WTC11 (cell line): ENCODE results near the gene CLCN4. TPM values are rescaled to one million over a fixed set of nuclear protein-coding genes. Genes with fewer than 3 reads are reported as not detected.

ENCODE experiments used
- ATAC-seq: fragments of 200-7000 bp; cut with Tn5 transposase; 2 replicates; pipeline ENCODE4 v1.10.0; 2021; ENCODE audit warnings: mild to moderate bottlenecking, moderate library complexity
- CTCF ChIA-PET: fragments of 300-600 bp; sonication (Branson Sonifier 250); formaldehyde crosslinking; loops from one replicate; lab custom pipeline; 2021; ENCODE audit warnings: antibody characterized with exemption; lab: Charles Lee
- POLR2A ChIA-PET: fragments of 350-600 bp; sonication (Branson Sonifier 250); formaldehyde crosslinking; loops from one replicate; lab custom pipeline; 2021; ENCODE audit warnings: antibody characterized with exemption; lab: Charles Lee
- DNase-seq: peaks from one replicate; pipeline ENCODE4 v3.0.0; 2021; ENCODE audit warnings: low spot score
- H3K27ac Mint-ChIP-seq: 2 replicates; pipeline ENCODE4 v1.8.0; 2021; ENCODE audit warnings: mixed read lengths
- H3K27me3 Mint-ChIP-seq: 2 replicates; pipeline ENCODE4 v1.8.0; 2021; ENCODE audit warnings: low read depth, mild to moderate bottlenecking, moderate library complexity, mixed read lengths
- H3K36me3 Mint-ChIP-seq: 2 replicates; pipeline ENCODE4 v1.8.0; 2021; ENCODE audit warnings: mixed read lengths
- H3K4me1 Mint-ChIP-seq: 2 replicates; pipeline ENCODE4 v1.8.0; 2022; ENCODE audit warnings: mixed read lengths
- H3K4me3 Mint-ChIP-seq: 2 replicates; pipeline ENCODE4 v1.8.0; 2021; ENCODE audit warnings: mild to moderate bottlenecking, moderate library complexity, mixed read lengths
- H3K9me3 Mint-ChIP-seq: 2 replicates; pipeline ENCODE4 v1.8.0; 2021; ENCODE audit warnings: mixed read lengths
- AFF4 ChIP-seq: sonication (generic); formaldehyde crosslinking; IDR thresholded peaks from 2 replicates; pipeline ENCODE4 v1.8.1; 2023; ENCODE audit warnings: mild to moderate bottlenecking, missing genetic modification reagents, borderline replicate concordance
- CREM ChIP-seq: sonication (generic); formaldehyde crosslinking; IDR thresholded peaks from 2 replicates; pipeline ENCODE4 v1.8.1; 2022; ENCODE audit warnings: mild to moderate bottlenecking, missing genetic modification reagents, moderate library complexity
- E2F4 ChIP-seq: sonication (generic); formaldehyde crosslinking; IDR thresholded peaks from 2 replicates; pipeline ENCODE4 v1.8.1; 2022; ENCODE audit warnings: low read depth, mild to moderate bottlenecking, moderate library complexity, missing genetic modification reagents, borderline replicate concordance
- GRHL2 ChIP-seq: fragments of 250-450 bp; sonication (Bioruptor Pico); IDR thresholded peaks from 2 replicates; pipeline ENCODE4 v1.8.0; 2022; ENCODE audit warnings: mild to moderate bottlenecking, moderate library complexity; ENCODE audit not compliant: insufficient replicate concordance, severe bottlenecking
- HMGA2 ChIP-seq: fragments of 250-450 bp; sonication (Bioruptor Pico); IDR thresholded peaks from 2 replicates; pipeline ENCODE4 v1.4.0; 2021; ENCODE audit warnings: mild to moderate bottlenecking, moderate library complexity
- JAZF1 ChIP-seq: fragments of 250-450 bp; sonication (Bioruptor Pico); IDR thresholded peaks from 2 replicates; pipeline ENCODE4 v1.9.0; 2021; ENCODE audit warnings: moderate library complexity, mild to moderate bottlenecking, inconsistent platforms
- NFATC4 ChIP-seq: fragments of 250-450 bp; sonication (Bioruptor Pico); IDR thresholded peaks from 2 replicates; pipeline ENCODE4 v1.9.0; 2021; ENCODE audit warnings: mild to moderate bottlenecking
- NFYB ChIP-seq: sonication (generic); formaldehyde crosslinking; conservative IDR thresholded peaks from 2 replicates; pipeline ENCODE4 v1.8.0; 2022; ENCODE audit warnings: low read depth, missing genetic modification reagents
- ZNF396 ChIP-seq: fragments of 250-450 bp; sonication (Bioruptor Pico); IDR thresholded peaks from 2 replicates; pipeline ENCODE4 v1.8.0; 2021; ENCODE audit warnings: mild to moderate bottlenecking, moderate library complexity, borderline replicate concordance
- ZNF425 ChIP-seq: fragments of 250-450 bp; sonication (Bioruptor Pico); conservative IDR thresholded peaks from 2 replicates; pipeline ENCODE4 v1.9.0; 2021; ENCODE audit warnings: mild to moderate bottlenecking
- ZNF532 ChIP-seq: fragments of 250-450 bp; sonication (Bioruptor Pico); IDR thresholded peaks from 2 replicates; pipeline ENCODE4 v1.9.0; 2021; ENCODE audit warnings: mild to moderate bottlenecking, borderline replicate concordance
- total RNA-seq: library from RNA; stranded (reverse); gene quantifications from 3 replicates; pipeline ENCODE4 v1.2.3, GENCODE V29; 2021
- TF ChIP-seq, protein P1 (sequence below): sonication (generic); formaldehyde crosslinking; IDR thresholded peaks from 2 replicates; pipeline ENCODE4 v1.8.1; 2023; ENCODE audit warnings: mild to moderate bottlenecking, missing genetic modification reagents, moderate library complexity
- TF ChIP-seq, protein P2 (sequence below): sonication (generic); formaldehyde crosslinking; IDR thresholded peaks from 2 replicates; pipeline ENCODE4 v1.8.1; 2023; ENCODE audit warnings: mild to moderate bottlenecking, missing genetic modification reagents

The CLCN4 gene
- total RNA-seq, 1 experiment from 2014 or later = 8.9 TPM

DNA sequence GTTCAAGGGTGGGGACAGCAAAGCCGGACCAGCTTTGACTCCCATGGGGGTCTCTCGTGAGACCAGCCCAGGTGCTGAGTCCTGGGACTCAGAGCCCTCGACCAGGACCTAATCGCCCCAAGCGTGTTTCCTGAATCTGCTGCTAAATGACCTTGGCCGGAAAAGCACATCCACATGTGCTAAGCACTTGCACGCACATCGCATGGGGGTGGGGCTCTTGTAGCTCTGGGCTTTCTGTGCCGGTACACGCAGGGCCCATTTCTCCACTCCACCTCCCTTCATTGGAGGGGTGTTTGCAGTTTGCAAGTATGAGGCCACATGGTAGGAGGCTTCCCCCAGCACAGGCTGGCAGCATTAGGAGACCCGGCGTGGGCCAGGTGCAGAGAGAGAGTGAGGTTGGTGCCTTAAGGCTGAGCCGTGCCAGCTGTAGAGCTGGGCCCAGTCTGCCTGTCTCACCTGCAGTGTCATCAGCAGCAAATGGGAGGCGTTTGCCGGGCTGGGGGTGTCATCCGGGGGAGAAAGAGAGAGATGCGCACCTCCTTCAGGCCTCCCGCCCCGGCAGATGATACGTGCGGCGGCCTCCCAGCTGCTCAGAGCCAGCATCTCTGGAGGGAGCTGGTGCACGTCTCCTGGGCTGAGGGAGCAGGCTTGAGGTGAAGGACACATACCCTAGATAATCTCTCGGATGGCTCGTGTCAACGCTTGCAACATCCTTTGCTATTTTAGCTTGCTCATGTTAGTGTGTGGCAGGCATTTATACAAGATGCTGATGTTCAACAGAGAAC lies 45.2 kb upstream of the CLCN4 start:
- no peak for ATAC-seq
- TF ChIP-seq, protein P1, sequence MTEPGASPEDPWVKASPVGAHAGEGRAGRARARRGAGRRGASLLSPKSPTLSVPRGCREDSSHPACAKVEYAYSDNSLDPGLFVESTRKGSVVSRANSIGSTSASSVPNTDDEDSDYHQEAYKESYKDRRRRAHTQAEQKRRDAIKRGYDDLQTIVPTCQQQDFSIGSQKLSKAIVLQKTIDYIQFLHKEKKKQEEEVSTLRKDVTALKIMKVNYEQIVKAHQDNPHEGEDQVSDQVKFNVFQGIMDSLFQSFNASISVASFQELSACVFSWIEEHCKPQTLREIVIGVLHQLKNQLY (CRISPR knock-in tag) = no peak
- TF ChIP-seq JAZF1 (CRISPR knock-in tag) (no peak), ZNF425 (no peak), CREM (CRISPR knock-in tag) (no peak), GRHL2 (CRISPR knock-in tag) (no peak), E2F4 (no peak), NFYB (no peak), NFATC4 (CRISPR knock-in tag) (no peak), ZNF532 (CRISPR knock-in tag) (no peak), HMGA2 (CRISPR knock-in tag) (no peak), AFF4 (no peak), ZNF396 (CRISPR knock-in tag) (no peak)
- TF ChIP-seq, protein P2, sequence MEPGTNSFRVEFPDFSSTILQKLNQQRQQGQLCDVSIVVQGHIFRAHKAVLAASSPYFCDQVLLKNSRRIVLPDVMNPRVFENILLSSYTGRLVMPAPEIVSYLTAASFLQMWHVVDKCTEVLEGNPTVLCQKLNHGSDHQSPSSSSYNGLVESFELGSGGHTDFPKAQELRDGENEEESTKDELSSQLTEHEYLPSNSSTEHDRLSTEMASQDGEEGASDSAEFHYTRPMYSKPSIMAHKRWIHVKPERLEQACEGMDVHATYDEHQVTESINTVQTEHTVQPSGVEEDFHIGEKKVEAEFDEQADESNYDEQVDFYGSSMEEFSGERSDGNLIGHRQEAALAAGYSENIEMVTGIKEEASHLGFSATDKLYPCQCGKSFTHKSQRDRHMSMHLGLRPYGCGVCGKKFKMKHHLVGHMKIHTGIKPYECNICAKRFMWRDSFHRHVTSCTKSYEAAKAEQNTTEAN (CRISPR knock-in tag) = no peak
- TF ChIP-seq, all 79 proteins: peak for 0
- Mint-ChIP-seq H3K27ac (no peak overlapping the region), H3K4me3 (no peak overlapping the region), H3K36me3 (peaks cover 14% of the 10 kb centered on the region), H3K27me3 (no peaks in the 10 kb centered on the region), H3K9me3 (no peaks in the 10 kb centered on the region), H3K4me1 (peaks cover 11% of the 10 kb centered on the region)
- DNase-seq = no peak
- ChIA-PET POLR2A (no interaction called here), CTCF (interaction anchor here (1.9 kb wide), 1 partner anchor 8 kb away, joined by 6 read pairs; no protein-coding TSS in a partner anchor)
